DOHH2 (cell line): ENCODE data around the gene LYAR.

Source experiments
- H3F3A ChIP-seq: fragments of 200-600 bp; sonication (generic), shearing (Covaris generic); 2 replicates; pipeline ENCODE4 v1.6.0; 2016; ENCODE audit warnings: antibody characterized with exemption, mild to moderate bottlenecking; ENCODE audit not compliant: control insufficient read depth, insufficient read depth
- H3K27ac ChIP-seq: fragments of 200-600 bp; sonication (generic); 2 replicates; pipeline ENCODE4 v1.5.1; 2014; ENCODE audit warnings: low read depth, mild to moderate bottlenecking, low read length, moderate library complexity
- H3K27me3 ChIP-seq: fragments of 200-600 bp; sonication (generic); 2 replicates; pipeline ENCODE4 v1.6.1; 2014; ENCODE audit warnings: mild to moderate bottlenecking, low read length, mixed read lengths; ENCODE audit not compliant: control insufficient read depth
- H3K36me3 ChIP-seq: fragments of 200-600 bp; sonication (generic); 2 replicates; pipeline ENCODE4 v1.6.1; 2014; ENCODE audit warnings: mild to moderate bottlenecking, low read length, moderate library complexity, mixed read lengths; ENCODE audit not compliant: control insufficient read depth
- H3K4me1 ChIP-seq: fragments of 200-600 bp; sonication (generic); 2 replicates; pipeline ENCODE4 v1.6.1; 2014; ENCODE audit warnings: mild to moderate bottlenecking, low read length, mixed read lengths; ENCODE audit not compliant: control insufficient read depth
- H3K4me2 ChIP-seq: fragments of 200-600 bp; sonication (generic); 2 replicates; pipeline ENCODE4 v1.6.0; 2014; ENCODE audit warnings: mild to moderate bottlenecking, low read length, moderate library complexity
- H3K4me3 ChIP-seq: fragments of 200-600 bp; sonication (generic); 2 replicates; pipeline ENCODE4 v1.5.1; 2014; ENCODE audit warnings: mild to moderate bottlenecking, low read length, mixed read lengths
- H3K79me2 ChIP-seq: fragments of 200-600 bp; sonication (generic); 2 replicates; pipeline ENCODE4 v1.6.1; 2014; ENCODE audit warnings: mild to moderate bottlenecking, low read length, mixed read lengths; ENCODE audit not compliant: control insufficient read depth
- H3K9me2 ChIP-seq: fragments of 200-600 bp; sonication (generic); replicated peaks from 2 replicates; pipeline ENCODE4 v1.6.1; 2014; ENCODE audit warnings: mild to moderate bottlenecking, low read length, mixed read lengths; ENCODE audit not compliant: control insufficient read depth
- H3K9me3 ChIP-seq: fragments of 200-600 bp; sonication (generic); 2 replicates; pipeline ENCODE4 v1.6.1; 2014; ENCODE audit warnings: antibody characterized with exemption, low read length, mixed read lengths; ENCODE audit not compliant: control insufficient read depth, insufficient read depth
- H4K20me1 ChIP-seq: fragments of 200-600 bp; sonication (generic); 2 replicates; pipeline ENCODE4 v1.6.0; 2014; ENCODE audit warnings: low read depth, mild to moderate bottlenecking, antibody characterized with exemption, low read length, moderate library complexity; ENCODE audit not compliant: control insufficient read depth, insufficient read depth
- CTCF ChIP-seq: fragments of 200-600 bp; sonication (generic); IDR thresholded peaks from one replicate; pipeline ENCODE4 v1.5.1; 2014; ENCODE audit warnings: antibody characterized with exemption, mild to moderate bottlenecking, low read depth, low read length; ENCODE audit not compliant: poor library complexity, severe bottlenecking
- EZH2phosphoT487 ChIP-seq: fragments of 200-600 bp; sonication (generic); IDR thresholded peaks from 2 replicates; pipeline ENCODE4 v1.6.1; 2017; ENCODE audit warnings: borderline replicate concordance, mild to moderate bottlenecking, antibody characterized with exemption, low read length, moderate library complexity, mixed read lengths

The LYAR gene

GRCh38 chr4:4321951-4322688 lies 32.2 kb upstream of the LYAR start:
- Histone ChIP-seq H3K27me3 (no peaks in the 10 kb centered on the region), H3K36me3 (peaks cover 7% of the 10 kb centered on the region), H3F3A (no peaks in the 10 kb centered on the region), H3K9me2 (no peaks in the 10 kb centered on the region), H4K20me1 (no peaks in the 10 kb centered on the region), H3K4me2 (no peak overlapping the region), H3K4me3 (no peak overlapping the region), H3K9me3 (no peaks in the 10 kb centered on the region), H3K4me1 (no peaks in the 10 kb centered on the region), H3K79me2 (no peaks in the 10 kb centered on the region), H3K27ac (no peak overlapping the region)
- no peak for TF ChIP-seq CTCF
- TF ChIP-seq EZH2phosphoT487 = no peak

- TF ChIP-seq CTCF = no peak
- TF ChIP-seq EZH2phosphoT487 = no peak
- Histone ChIP-seq H3F3A (no peaks in the 10 kb centered on the region), H4K20me1 (no peaks in the 10 kb centered on the region), H3K4me3 (no peak overlapping the region), H3K4me1 (no peaks in the 10 kb centered on the region), H3K9me2 (no peaks in the 10 kb centered on the region), H3K27ac (no peak overlapping the region), H3K36me3 (peaks cover 7% of the 10 kb centered on the region), H3K4me2 (no peak overlapping the region), H3K27me3 (no peaks in the 10 kb centered on the region), H3K79me2 (no peaks in the 10 kb centered on the region), H3K9me3 (no peaks in the 10 kb centered on the region)
Measured at GRCh38 chr4:4320951-4321714, 31.2 kb upstream of the LYAR start.

GRCh38 chr4:4320528-4320927 lies 30.6 kb upstream of the LYAR start:
- H3K79me2 ChIP-seq = no peaks in the 10 kb centered on the region
- H3K36me3 ChIP-seq = peaks cover 7% of the 10 kb centered on the region
- no peaks in the 10 kb centered on the region for H3K4me1 ChIP-seq
- H3K9me3 ChIP-seq = no peaks in the 10 kb centered on the region
- no peak overlapping the region for H3K4me3 ChIP-seq
- H3F3A ChIP-seq = no peaks in the 10 kb centered on the region
- no peaks in the 10 kb centered on the region for H3K9me2 ChIP-seq
- H4K20me1 ChIP-seq = no peaks in the 10 kb centered on the region
- no peak overlapping the region for H3K27ac ChIP-seq
- no peaks in the 10 kb centered on the region for H3K27me3 ChIP-seq
- H3K4me2 ChIP-seq = no peak overlapping the region
- no peak for TF ChIP-seq EZH2phosphoT487
- TF ChIP-seq CTCF = no peak
